Esophagus (tissue), 2 donors: ENCODE measurements around the gene ING3. TPM values are rescaled to one million over a fixed set of nuclear protein-coding genes. Genes with fewer than 3 reads are reported as not detected.

ENCODE experiments used
- H3K27ac ChIP-seq, 2 donors: one replicate each; pipeline ENCODE4 v1.5.1; 2013; ENCODE audit warnings: low read depth in 2 of 2, mild to moderate bottlenecking in 2 of 2, inconsistent platforms in 1 of 2, low read length in 1 of 2, moderate library complexity in 1 of 2
- H3K27me3 ChIP-seq, 2 donors: one replicate each; pipeline ENCODE4 v1.6.1; 2013; ENCODE audit warnings: low read length in 2 of 2, control low read depth in 1 of 2, mild to moderate bottlenecking in 1 of 2; ENCODE audit not compliant: insufficient read depth in 2 of 2, control insufficient read depth in 1 of 2
- H3K36me3 ChIP-seq, 2 donors: one replicate each; pipeline ENCODE4 v1.6.1; 2013; ENCODE audit warnings: low read length in 1 of 2; ENCODE audit not compliant: control insufficient read depth in 2 of 2, insufficient read depth in 2 of 2
- H3K4me1 ChIP-seq, 2 donors: one replicate each; pipeline ENCODE4 v1.6.1; 2013; ENCODE audit warnings: low read length in 1 of 2; ENCODE audit not compliant: control insufficient read depth in 2 of 2, insufficient read depth in 2 of 2
- H3K4me3 ChIP-seq, 2 donors: one replicate each; pipeline ENCODE4 v1.5.1; 2013; ENCODE audit warnings: low read length in 2 of 2, mild to moderate bottlenecking in 2 of 2, low read depth in 1 of 2, moderate library complexity in 1 of 2
- H3K9me3 ChIP-seq, 2 donors: one replicate each; pipeline ENCODE4 v1.6.1; 2013; ENCODE audit warnings: mild to moderate bottlenecking in 2 of 2, low read depth in 1 of 2, low read length in 1 of 2, moderate library complexity in 1 of 2; ENCODE audit not compliant: control insufficient read depth in 2 of 2, insufficient read depth in 1 of 2
- WGBS, 2 donors: extraction: QIAGEN DNeasy Blood & Tissue Kit; methylation state at CpG; one replicate each; pipeline ENCODE4 v1.1.7; 2013; 5-methylcytosine and 5-hydroxymethylcytosine counted together
- polyA plus RNA-seq, 2 donors: library from polyadenylated mRNA; stranded (reverse); fragments of 200-250 nt; gene quantifications; one replicate each; pipeline ENCODE4 v1.2.3, GENCODE V29; 2013
- donor health status: healthy with polysubstance abuse.
- donor health status: Bipolar disorder and iron deficiency.

Gene ING3
- polyA plus RNA-seq, 2 donors, result 5.6 to 8.3 TPM

- Histone ChIP-seq H3K27ac (no peak overlapping the region), H3K4me3 (peak overlapping the region in 1 of 2 donors; percentile 63)
- WGBS, 2 donors, result 45 to 46% methylated on average over 8 of the region's 8 CpGs
Observed at GRCh38 chr7:120949393-120949911, 1.1 kb upstream of the ING3 start.

DNA sequence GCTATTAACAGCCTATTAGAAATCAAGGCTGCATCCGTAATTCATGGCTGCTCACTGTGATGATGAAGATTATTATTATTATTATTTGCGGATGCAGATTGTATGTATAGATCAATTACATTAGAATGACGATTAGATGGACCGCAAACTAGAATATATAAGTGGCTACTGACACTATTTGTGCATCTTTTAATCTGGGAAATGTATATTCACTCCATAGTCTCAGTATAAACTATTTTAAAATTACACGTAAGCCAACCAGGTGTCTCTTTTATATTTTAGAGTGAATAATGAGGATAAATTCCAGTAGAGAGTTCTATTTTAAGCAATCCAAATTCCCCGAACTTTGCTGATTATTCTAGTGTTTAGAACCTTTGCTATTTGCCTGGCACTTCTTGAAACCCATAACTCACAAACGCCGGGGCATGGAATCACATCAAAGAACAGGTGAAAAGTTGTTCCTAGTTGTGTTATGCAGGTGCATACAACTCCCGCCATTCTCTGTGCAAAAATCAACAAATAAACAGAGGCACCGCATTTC, 509 bp upstream of the ING3 start:
- WGBS, 2 donors, result 1 to 3% methylated on average over 10 of the region's 10 CpGs
- peak overlapping the region; percentile 51 to 63 for H3K4me3 ChIP-seq
- H3K4me1 ChIP-seq, result no peaks in the 10 kb centered on the region
- no peaks in the 10 kb centered on the region for H3K27me3 ChIP-seq
- H3K9me3 ChIP-seq, result no peaks in the 10 kb centered on the region
- no peaks in the 10 kb centered on the region for H3K36me3 ChIP-seq
- H3K27ac ChIP-seq, result peak overlapping the region; percentile 80 to 87

More at GRCh38 chr7:120949393-120949911, 1.1 kb upstream of the ING3 start:
- no peaks in the 10 kb centered on the region for H3K36me3 ChIP-seq
- no peaks in the 10 kb centered on the region for H3K4me1 ChIP-seq
- no peaks in the 10 kb centered on the region for H3K27me3 ChIP-seq
- H3K9me3 ChIP-seq, result no peaks in the 10 kb centered on the region

DNA sequence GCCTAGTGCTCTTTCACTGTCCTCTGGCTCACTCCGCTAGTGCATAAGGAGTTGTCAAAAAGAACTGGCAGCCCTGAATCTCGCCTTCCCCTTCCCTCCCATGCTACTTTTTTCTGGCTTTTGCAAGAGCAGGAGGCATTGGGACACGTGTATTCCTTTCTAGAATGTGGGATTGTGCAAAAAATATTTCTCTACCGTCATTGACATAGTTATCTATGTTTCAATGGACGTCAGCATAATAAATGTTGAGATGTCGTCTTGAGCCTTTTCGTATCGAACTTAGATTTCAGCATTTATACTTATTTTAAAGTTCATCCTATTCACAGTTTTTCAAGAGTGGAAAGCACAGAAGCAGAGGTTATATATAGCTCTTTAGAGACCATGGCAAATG, 727 bp downstream of the ING3 start:
- H3K4me3 ChIP-seq, result peak overlapping the region; percentile 64 to 66
- peak overlapping the region; percentile 99 to 100 for H3K27ac ChIP-seq
- H3K27me3 ChIP-seq, result no peaks in the 10 kb centered on the region
- H3K4me1 ChIP-seq, result no peaks in the 10 kb centered on the region
- 9% methylated on average over 8 of the region's 8 CpGs for WGBS, 2 donors
- no peaks in the 10 kb centered on the region for H3K9me3 ChIP-seq
- H3K36me3 ChIP-seq, result no peaks in the 10 kb centered on the region

- WGBS, 2 donors, result 59 to 63% methylated on average over 2 of the region's 2 CpGs
Observed at GRCh38 chr7:120951826-120952225, 1.2 kb downstream of the ING3 start.

DNA sequence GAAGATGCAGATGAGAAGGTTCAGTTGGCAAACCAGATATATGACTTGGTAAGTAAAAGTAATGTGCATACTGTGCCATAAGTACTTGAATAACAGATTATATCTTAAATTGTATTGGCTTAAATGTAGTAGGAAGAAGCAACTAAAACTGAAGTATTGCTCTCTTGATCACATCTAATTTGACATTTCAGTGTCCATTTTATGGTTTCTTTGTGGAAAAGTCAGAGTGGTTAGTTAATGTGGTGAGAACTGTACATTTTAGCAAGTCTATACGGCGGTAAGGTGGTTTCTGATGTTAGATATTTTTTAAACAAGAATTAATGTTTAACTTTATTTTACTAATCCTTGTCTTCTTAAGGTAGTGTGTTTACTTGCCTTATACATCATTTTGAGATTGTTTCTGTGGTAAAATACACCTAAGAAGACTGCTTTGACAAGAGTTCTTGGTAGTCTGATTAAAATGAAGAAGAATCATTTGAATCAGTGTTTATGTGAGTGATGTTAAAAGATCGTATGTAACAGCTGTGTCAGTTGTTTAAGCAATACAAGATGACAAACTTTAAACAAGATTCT, 5.1 kb downstream of the ING3 start:
- H3K9me3 ChIP-seq, result no peaks in the 10 kb centered on the region
- H3K36me3 ChIP-seq, result no peaks in the 10 kb centered on the region
- no peaks in the 10 kb centered on the region for H3K27me3 ChIP-seq
- H3K4me1 ChIP-seq, result no peaks in the 10 kb centered on the region
- WGBS, 2 donors, result 78% methylated on average over 3 of the region's 3 CpGs
- H3K4me3 ChIP-seq, result no peak overlapping the region
- no peak overlapping the region for H3K27ac ChIP-seq

More at GRCh38 chr7:120951826-120952225, 1.2 kb downstream of the ING3 start:
- Histone ChIP-seq H3K36me3 (no peaks in the 10 kb centered on the region), H3K27me3 (no peaks in the 10 kb centered on the region), H3K27ac (no peak overlapping the region), H3K4me3 (no peak overlapping the region), H3K4me1 (no peaks in the 10 kb centered on the region), H3K9me3 (no peaks in the 10 kb centered on the region)

- WGBS, 2 donors, result 92 to 94% methylated on average over 8 of the region's 8 CpGs
- Histone ChIP-seq H3K36me3 (no peaks in the 10 kb centered on the region), H3K9me3 (no peaks in the 10 kb centered on the region), H3K4me3 (no peak overlapping the region), H3K27ac (no peak overlapping the region), H3K27me3 (no peaks in the 10 kb centered on the region), H3K4me1 (no peaks in the 10 kb centered on the region)
Observed at GRCh38 chr7:120959929-120960484, 9.4 kb downstream of the ING3 start.

GRCh38 chr7:120960714-120961113, 10.1 kb downstream of the ING3 start:
- Histone ChIP-seq H3K27me3 (no peaks in the 10 kb centered on the region), H3K9me3 (no peaks in the 10 kb centered on the region), H3K27ac (no peak overlapping the region), H3K4me3 (no peak overlapping the region), H3K4me1 (no peaks in the 10 kb centered on the region), H3K36me3 (no peaks in the 10 kb centered on the region)
- 87 to 88% methylated on average over 1 of the region's 1 CpG for WGBS, 2 donors

DNA sequence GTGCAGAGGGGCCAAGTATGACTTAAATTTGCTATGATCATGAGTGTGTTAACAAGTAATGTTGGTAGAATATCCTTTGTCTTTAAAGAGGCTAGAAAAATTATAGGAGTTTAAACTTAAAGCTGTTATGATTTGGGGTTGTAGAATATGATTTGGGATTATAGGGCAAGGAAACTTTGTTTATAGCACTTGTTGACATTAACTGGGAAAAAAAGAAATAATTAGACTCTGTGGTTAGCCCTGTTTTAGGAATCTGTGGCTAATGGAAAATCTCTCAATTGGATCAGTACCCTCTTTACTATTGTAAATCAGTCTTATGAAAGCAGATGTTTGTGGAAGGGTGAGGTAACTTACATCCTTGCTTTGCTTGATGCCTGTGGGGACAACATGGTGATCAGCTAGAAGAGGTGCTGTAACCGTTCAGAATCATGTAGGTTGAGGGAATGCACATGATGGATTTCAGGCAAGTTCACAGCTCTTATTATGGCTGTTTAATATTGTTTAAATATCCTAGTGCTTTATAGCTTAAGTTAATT, 11.1 kb downstream of the ING3 start:
- H3K27me3 ChIP-seq, result no peaks in the 10 kb centered on the region
- H3K4me1 ChIP-seq, result no peaks in the 10 kb centered on the region
- 74 to 76% methylated on average over 1 of the region's 1 CpG for WGBS, 2 donors
- H3K4me3 ChIP-seq, result no peak overlapping the region
- no peak overlapping the region for H3K27ac ChIP-seq
- H3K36me3 ChIP-seq, result no peaks in the 10 kb centered on the region
- no peaks in the 10 kb centered on the region for H3K9me3 ChIP-seq

DNA sequence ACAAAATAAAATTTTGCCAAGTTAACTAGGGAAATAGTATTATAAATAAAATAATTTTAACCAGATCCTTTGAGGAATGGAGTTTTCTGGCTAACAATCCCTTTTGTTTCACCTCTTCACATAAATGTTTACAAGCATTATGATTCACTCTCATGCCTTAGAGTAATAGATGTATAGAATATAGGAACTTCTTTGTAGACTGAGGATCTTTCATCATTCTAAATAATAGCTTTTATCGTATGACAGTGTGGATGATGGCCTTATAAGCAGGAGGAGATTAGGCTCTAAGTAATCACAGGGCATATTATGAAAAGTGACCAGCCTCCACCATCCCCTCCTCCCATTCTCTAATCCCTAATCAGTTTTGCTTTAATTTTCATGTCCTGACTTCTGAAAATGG, 13.5 kb downstream of the ING3 start:
- H3K9me3 ChIP-seq, result no peaks in the 10 kb centered on the region
- peaks cover 0 to 4% of the 10 kb centered on the region in 2 donors for H3K36me3 ChIP-seq
- no peaks in the 10 kb centered on the region for H3K4me1 ChIP-seq
- no peak overlapping the region for H3K4me3 ChIP-seq
- no peak overlapping the region for H3K27ac ChIP-seq
- no peaks in the 10 kb centered on the region for H3K27me3 ChIP-seq
- WGBS, 2 donors, result 85 to 86% methylated on average over 1 of the region's 1 CpG
